GM06990 (cell line): ENCODE measurements around the gene AHSG.

ENCODE experiments used
- DNase-seq: peaks from one replicate; pipeline ENCODE4 v3.0.0-alpha.2; 2011; ENCODE audit not compliant: insufficient read length; ENCODE audit errors: extremely low read depth
- H3K27me3 ChIP-seq: replicated peaks from 2 replicates; pipeline ENCODE4 v1.6.0; 2011; ENCODE audit warnings: low read length; ENCODE audit not compliant: control insufficient read depth, insufficient read depth
- H3K36me3 ChIP-seq: 2 replicates; pipeline ENCODE4 v1.5.1; 2011; ENCODE audit warnings: low read length; ENCODE audit not compliant: control insufficient read depth, insufficient read depth
- H3K4me3 ChIP-seq: replicated peaks from 2 replicates; pipeline ENCODE4 v1.5.1; 2011; ENCODE audit warnings: low read depth, mild to moderate bottlenecking, control low read depth, low read length
- CTCF ChIP-seq: IDR thresholded peaks from 2 replicates; pipeline ENCODE4 v1.5.1; 2011; ENCODE audit warnings: low read length, control low read depth, mild to moderate bottlenecking, inconsistent platforms; ENCODE audit not compliant: insufficient read depth, poor library complexity, severe bottlenecking

Gene AHSG

GRCh38 chr3:186664506-186664905, 51.6 kb downstream of the AHSG start:
- Histone ChIP-seq H3K36me3 (no peaks in the 10 kb centered on the region), H3K27me3 (no peaks in the 10 kb centered on the region; the same call in 1 of the 2 replicates), H3K4me3 (no peak overlapping the region)
- no peak for TF ChIP-seq CTCF
- no peak for DNase-seq

GRCh38 chr3:186665625-186666188, 52.8 kb downstream of the AHSG start, which contains the start of gene HRG:
Gene HRG (plus strand): TSS chr3:186666014. CDS start chr3:186666032, 18 bp downstream.
- no peaks in the 10 kb centered on the region for H3K36me3 ChIP-seq
- no peaks in the 10 kb centered on the region; the same call in 1 of the 2 replicates for H3K27me3 ChIP-seq
- no peak within 1 kb of the TSS for H3K4me3 ChIP-seq
- no peak for TF ChIP-seq CTCF
- DNase-seq = no peak

GRCh38 chr3:186668426-186668825, 55.6 kb downstream of the AHSG start:
- Histone ChIP-seq H3K27me3 (no peaks in the 10 kb centered on the region; the same call in 1 of the 2 replicates), H3K4me3 (no peak overlapping the region), H3K36me3 (no peaks in the 10 kb centered on the region)
- no peak for DNase-seq
- no peak for TF ChIP-seq CTCF

GRCh38 chr3:186669378-186670084, 56.7 kb downstream of the AHSG start:
- Histone ChIP-seq H3K36me3 (no peaks in the 10 kb centered on the region), H3K4me3 (no peak overlapping the region), H3K27me3 (peaks cover 2% of the 10 kb centered on the region)
- no peak for DNase-seq
- TF ChIP-seq CTCF = no peak

- no peak for DNase-seq
- H3K27me3 ChIP-seq = peaks cover 2% of the 10 kb centered on the region
- no peaks in the 10 kb centered on the region for H3K36me3 ChIP-seq
- no peak for TF ChIP-seq CTCF
- H3K4me3 ChIP-seq = no peak overlapping the region
Measured at GRCh38 chr3:186670155-186670554, 57.3 kb downstream of the AHSG start.
